Measurements from ENCODE around the gene RHBG. TPM values are rescaled to one million over a fixed set of nuclear protein-coding genes. Genes with fewer than 3 reads are reported as not detected.

Gene RHBG
- total RNA-seq, 1 donor, result not detected

DNA sequence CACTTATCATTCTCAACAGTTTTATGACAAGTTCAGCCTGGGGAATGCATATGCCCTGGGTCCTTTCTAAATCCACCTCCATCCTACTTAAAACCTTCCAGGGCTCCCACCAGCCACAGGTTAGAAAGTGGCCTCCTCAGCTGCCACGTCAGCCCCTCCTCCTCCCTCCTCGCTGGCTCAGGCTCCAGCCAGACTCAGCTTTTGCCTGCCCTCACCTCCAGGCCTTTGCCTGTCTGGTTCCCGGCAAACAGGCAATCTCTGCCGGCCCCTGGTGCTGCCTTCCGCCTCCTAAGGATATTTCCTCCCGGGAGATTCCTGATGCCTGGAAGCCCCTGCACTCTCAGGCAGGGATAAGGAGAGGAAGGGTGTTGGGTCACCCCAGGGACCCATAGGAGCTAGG lies 9.5 kb downstream of the RHBG start:
- TF ChIP-seq, protein P1, sequence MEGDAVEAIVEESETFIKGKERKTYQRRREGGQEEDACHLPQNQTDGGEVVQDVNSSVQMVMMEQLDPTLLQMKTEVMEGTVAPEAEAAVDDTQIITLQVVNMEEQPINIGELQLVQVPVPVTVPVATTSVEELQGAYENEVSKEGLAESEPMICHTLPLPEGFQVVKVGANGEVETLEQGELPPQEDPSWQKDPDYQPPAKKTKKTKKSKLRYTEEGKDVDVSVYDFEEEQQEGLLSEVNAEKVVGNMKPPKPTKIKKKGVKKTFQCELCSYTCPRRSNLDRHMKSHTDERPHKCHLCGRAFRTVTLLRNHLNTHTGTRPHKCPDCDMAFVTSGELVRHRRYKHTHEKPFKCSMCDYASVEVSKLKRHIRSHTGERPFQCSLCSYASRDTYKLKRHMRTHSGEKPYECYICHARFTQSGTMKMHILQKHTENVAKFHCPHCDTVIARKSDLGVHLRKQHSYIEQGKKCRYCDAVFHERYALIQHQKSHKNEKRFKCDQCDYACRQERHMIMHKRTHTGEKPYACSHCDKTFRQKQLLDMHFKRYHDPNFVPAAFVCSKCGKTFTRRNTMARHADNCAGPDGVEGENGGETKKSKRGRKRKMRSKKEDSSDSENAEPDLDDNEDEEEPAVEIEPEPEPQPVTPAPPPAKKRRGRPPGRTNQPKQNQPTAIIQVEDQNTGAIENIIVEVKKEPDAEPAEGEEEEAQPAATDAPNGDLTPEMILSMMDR (IDR thresholded peaks at IDR 0.05; ENCODE audit: insufficient read depth, low read depth, low read length), result no peak
- DNase-seq (ENCODE audit: low read depth), result no peak
- H3K4me3 ChIP-seq (ENCODE audit: low read depth, low read length), result no peak overlapping the region

DNA sequence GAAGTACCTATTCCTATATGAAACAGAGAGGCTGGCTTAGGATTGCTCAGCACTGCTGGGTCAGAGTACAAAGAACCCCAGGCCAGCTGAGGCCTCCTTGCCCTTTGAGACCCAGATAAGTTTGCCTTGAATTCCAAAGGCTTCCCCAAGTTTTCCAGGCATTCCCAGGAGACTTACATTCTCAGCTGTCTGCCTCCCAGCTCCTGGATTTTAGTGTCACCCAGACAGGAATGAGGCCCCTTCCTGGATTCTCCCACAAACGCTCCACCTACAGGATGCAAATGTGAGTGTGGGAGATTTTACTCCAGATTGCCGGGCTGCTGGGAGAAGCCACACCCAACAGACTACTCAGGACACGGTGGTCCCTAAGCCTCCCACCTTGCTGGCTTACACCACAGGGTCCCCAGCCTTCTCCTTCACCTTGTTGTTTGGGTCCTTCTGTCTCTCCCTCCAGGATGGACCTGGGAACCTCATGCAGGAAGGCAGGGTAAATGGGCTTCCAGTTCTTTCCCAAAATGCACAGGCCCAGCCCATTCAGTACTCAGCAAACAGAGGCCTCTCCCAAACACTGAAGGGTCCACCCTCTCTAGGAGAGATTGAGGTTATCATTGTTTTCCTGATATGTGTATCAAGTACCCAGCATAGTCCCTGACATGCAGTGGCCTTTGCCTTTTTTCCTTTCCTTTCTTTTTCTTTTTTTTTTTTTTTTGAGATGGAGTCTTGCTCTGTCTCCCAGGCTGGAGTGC lies 10.6 kb downstream of the RHBG start:
- TF ChIP-seq, protein P1 (IDR thresholded peaks at IDR 0.05; ENCODE audit: insufficient read depth, low read depth, low read length), result peak; percentile 18
- no peak overlapping the region for H3K4me3 ChIP-seq (ENCODE audit: low read depth, low read length)
- peak; percentile 29 for DNase-seq (ENCODE audit: low read depth)

DNA sequence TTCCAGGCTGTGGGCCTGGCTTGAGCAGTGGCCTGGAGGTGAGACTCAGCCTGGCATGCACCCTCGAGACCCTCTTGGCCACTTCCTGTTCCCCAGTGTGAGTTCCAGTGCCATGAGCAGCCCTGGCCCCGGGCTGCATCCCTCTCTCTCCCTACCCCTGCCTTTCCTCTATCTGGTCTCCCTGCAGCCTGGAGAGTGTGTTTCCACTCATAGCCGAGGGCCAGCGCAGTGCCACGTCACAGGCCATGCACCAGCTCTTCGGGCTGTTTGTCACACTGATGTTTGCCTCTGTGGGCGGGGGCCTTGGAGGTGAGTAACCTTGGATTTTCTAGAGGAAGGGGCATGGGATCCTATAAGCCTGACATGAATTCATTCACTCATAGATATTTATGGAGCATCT lies 13.6 kb downstream of the RHBG start:
- TF ChIP-seq, protein P1 (IDR thresholded peaks at IDR 0.05; ENCODE audit: insufficient read depth, low read depth, low read length), result no peak
- DNase-seq (ENCODE audit: low read depth), result no peak
- no peak overlapping the region for H3K4me3 ChIP-seq (ENCODE audit: low read depth, low read length)

DNA sequence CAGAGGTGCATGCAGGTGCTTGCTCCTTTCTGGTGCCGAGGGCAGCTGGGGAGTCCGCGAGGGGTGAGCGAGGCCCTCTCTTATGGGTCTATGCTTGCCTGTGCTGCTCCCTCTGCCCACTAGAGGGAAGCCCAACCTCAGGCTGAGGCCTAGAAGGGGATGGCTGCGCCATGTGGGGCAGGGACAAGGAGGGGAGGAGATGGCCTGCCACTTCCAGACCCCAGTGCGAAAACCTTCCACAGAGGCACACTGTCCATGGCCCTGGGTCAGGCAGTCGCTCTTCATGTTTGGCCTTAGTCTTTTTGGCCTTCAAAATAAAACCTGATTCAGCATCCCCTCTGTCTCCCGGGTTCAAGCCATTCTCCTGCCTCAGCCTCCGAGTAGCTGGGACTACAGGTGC lies 14.0 kb downstream of the RHBG start:
- TF ChIP-seq, protein P1 (IDR thresholded peaks at IDR 0.05; ENCODE audit: insufficient read depth, low read depth, low read length), result peak; percentile 90
- DNase-seq (ENCODE audit: low read depth), result peak; percentile 42
- no peak overlapping the region for H3K4me3 ChIP-seq (ENCODE audit: low read depth, low read length)

DNA sequence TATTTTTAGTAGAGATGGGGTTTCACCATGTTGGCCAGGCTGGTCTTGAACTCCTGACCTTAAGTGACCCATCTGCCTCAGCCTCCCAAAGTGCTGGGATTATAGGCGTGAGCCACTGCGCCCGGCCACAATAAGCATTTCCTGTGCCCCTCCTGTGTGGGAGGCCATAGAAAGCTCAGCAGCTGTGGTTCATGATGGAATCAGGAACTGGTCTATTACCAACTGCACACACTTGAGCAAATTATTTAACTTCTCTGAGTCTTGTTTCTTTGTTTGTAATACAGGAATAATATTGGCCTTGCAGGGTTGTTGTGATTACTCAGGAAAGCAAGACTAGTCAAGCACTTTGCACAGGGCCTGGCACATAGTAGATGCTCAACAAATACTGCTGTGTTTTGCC lies 15.0 kb downstream of the RHBG start:
- no peak overlapping the region for H3K4me3 ChIP-seq (ENCODE audit: low read depth, low read length)
- TF ChIP-seq, protein P1 (IDR thresholded peaks at IDR 0.05; ENCODE audit: insufficient read depth, low read depth, low read length), result no peak
- DNase-seq (ENCODE audit: low read depth), result no peak

DNA sequence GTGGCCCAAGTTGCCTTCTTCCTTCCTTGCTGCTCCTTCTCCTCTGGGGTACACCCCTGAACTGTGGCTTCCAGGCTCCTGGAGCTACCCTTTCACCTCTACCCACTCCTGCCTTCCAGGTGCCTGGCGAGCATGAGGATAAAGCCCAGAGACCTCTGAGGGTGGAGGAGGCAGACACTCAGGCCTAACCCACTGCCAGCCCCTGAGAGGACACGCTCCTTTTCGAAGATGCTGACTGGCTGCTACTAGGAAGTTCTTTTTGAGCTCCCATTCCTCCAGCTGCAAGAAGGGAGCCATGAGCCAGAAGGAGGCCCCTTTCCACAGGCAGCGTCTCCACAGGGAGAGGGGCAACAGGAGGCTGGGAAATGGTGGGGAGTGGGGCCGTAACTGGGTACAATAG lies 15.6 kb downstream of the RHBG start:
- no peak overlapping the region for H3K4me3 ChIP-seq (ENCODE audit: low read depth, low read length)
- TF ChIP-seq, protein P1 (IDR thresholded peaks at IDR 0.05; ENCODE audit: insufficient read depth, low read depth, low read length), result no peak
- no peak for DNase-seq (ENCODE audit: low read depth)
